IMR-90 (cell line): ENCODE data around the gene EGLN3. TPM values are rescaled to one million over a fixed set of nuclear protein-coding genes. Genes with fewer than 3 reads are reported as not detected.

ENCODE experiments used
- ATAC-seq: fragments of 200-7000 bp; cut with Tn5 transposase; 2 replicates; pipeline ENCODE4 v1.9.1; 2020; ENCODE audit warnings: low read depth, mild to moderate bottlenecking, moderate library complexity
- BruUV-seq: library from RNA; stranded (reverse); fragments of 400-500 nt; replicated peaks from 2 replicates; lab custom pipeline; 2021; lab: Mats Ljungman, UMichigan
- CTCF ChIA-PET: fragments of 300-600 bp; formaldehyde crosslinking; extraction: SDS; loops from one replicate; lab custom pipeline; 2021; ENCODE audit warnings: antibody characterized with exemption; lab: Yijun Ruan, JAX
- POLR2A ChIA-PET: fragments of 300-600 bp; sonication (Branson Sonifier 250); formaldehyde crosslinking; loops from one replicate; lab custom pipeline; 2022; ENCODE audit warnings: antibody characterized with exemption; ENCODE audit not compliant: unreplicated experiment; lab: Charles Lee
- DNase-seq: peaks from one replicate; pipeline ENCODE4 v3.0.0; 2013
- H2AFZ ChIP-seq: replicated peaks from 2 replicates; pipeline ENCODE3; 2013; ENCODE audit warnings: low read length, mild to moderate bottlenecking; ENCODE audit not compliant: poor library complexity
- H2AK5ac ChIP-seq: 2 replicates; pipeline ENCODE4 v1.6.1; 2013; ENCODE audit warnings: low read depth, low read length, inconsistent platforms
- H2AK9ac ChIP-seq: replicated peaks from 2 replicates; pipeline ENCODE3; 2013; ENCODE audit warnings: mild to moderate bottlenecking, low read depth, low read length, moderate library complexity; ENCODE audit not compliant: poor library complexity
- H2BK120ac ChIP-seq: 2 replicates; pipeline ENCODE4 v1.6.1; 2013; ENCODE audit warnings: low read depth, low read length, inconsistent platforms
- H2BK15ac ChIP-seq: 3 replicates; pipeline ENCODE4 v1.6.1; 2013; ENCODE audit warnings: low read depth, low read length, inconsistent platforms
- H2BK20ac ChIP-seq: 2 replicates; pipeline ENCODE4 v1.6.1; 2013; ENCODE audit warnings: low read depth, mild to moderate bottlenecking, inconsistent platforms, low read length, moderate library complexity
- H2BK5ac ChIP-seq: 2 replicates; pipeline ENCODE4 v1.6.1; 2013; ENCODE audit warnings: mild to moderate bottlenecking, low read depth, low read length, inconsistent platforms; ENCODE audit not compliant: poor library complexity, severe bottlenecking
- H3K14ac ChIP-seq: replicated peaks from 2 replicates; pipeline ENCODE4 v1.6.1; 2013; ENCODE audit warnings: low read depth, low read length, inconsistent platforms
- H3K18ac ChIP-seq: 2 replicates; pipeline ENCODE4 v1.6.1; 2013; ENCODE audit warnings: low read depth, low read length, control low read depth
- H3K23ac ChIP-seq: 2 replicates; pipeline ENCODE4 v1.6.1; 2013; ENCODE audit warnings: low read depth, low read length, inconsistent platforms
- H3K27ac ChIP-seq: 2 replicates; pipeline ENCODE4 v1.5.1; 2013; ENCODE audit warnings: mild to moderate bottlenecking, control low read depth, low read length; ENCODE audit not compliant: insufficient read depth
- H3K27me3 ChIP-seq: 2 replicates; pipeline ENCODE4 v1.6.1; 2013; ENCODE audit warnings: low read length; ENCODE audit not compliant: control insufficient read depth, insufficient read depth
- H3K36me3 ChIP-seq: 2 replicates; pipeline ENCODE4 v1.6.1; 2013; ENCODE audit warnings: low read length, mixed read lengths; ENCODE audit not compliant: control insufficient read depth, insufficient read depth
- H3K4ac ChIP-seq: 2 replicates; pipeline ENCODE4 v1.6.1; 2013; ENCODE audit warnings: low read depth, low read length, inconsistent platforms
- H3K4me1 ChIP-seq: 2 replicates; pipeline ENCODE4 v1.6.1; 2013; ENCODE audit warnings: low read length, mixed read lengths; ENCODE audit not compliant: control insufficient read depth, insufficient read depth
- H3K4me2 ChIP-seq: 2 replicates; pipeline ENCODE4 v1.6.1; 2013; ENCODE audit warnings: low read depth, mild to moderate bottlenecking, control low read depth, low read length, moderate library complexity
- H3K4me3 ChIP-seq: 2 replicates; pipeline ENCODE4 v1.5.1; 2013; ENCODE audit warnings: low read depth, mild to moderate bottlenecking, control low read depth, low read length, moderate library complexity; ENCODE audit not compliant: insufficient read depth
- H3K56ac ChIP-seq: 2 replicates; pipeline ENCODE4 v1.6.1; 2013; ENCODE audit warnings: low read length, inconsistent platforms; ENCODE audit not compliant: insufficient read depth; ENCODE audit errors: extremely low read depth
- H3K79me1 ChIP-seq, 2 experiments: 2 replicates each; pipeline ENCODE4 v1.6.1; 2013; ENCODE audit warnings: low read length in 2 of 2, inconsistent platforms in 1 of 2, low read depth in 1 of 2
- H3K9ac ChIP-seq: 2 replicates; pipeline ENCODE4 v1.6.1; 2013; ENCODE audit warnings: low read depth, low read length, control low read depth
- H3K9me1 ChIP-seq: 2 replicates; pipeline ENCODE4 v1.6.1; 2013; ENCODE audit warnings: low read length, inconsistent platforms; ENCODE audit not compliant: insufficient read depth
- H3K9me3 ChIP-seq: 2 replicates; pipeline ENCODE4 v1.6.1; 2013; ENCODE audit warnings: low read length; ENCODE audit not compliant: control insufficient read depth, insufficient read depth
- H4K20me1 ChIP-seq: 2 replicates; pipeline ENCODE4 v1.6.1; 2013; ENCODE audit warnings: low read length, inconsistent platforms; ENCODE audit not compliant: insufficient read depth
- H4K5ac ChIP-seq: 2 replicates; pipeline ENCODE4 v1.6.1; 2013; ENCODE audit warnings: mild to moderate bottlenecking, low read depth, low read length, control low read depth
- H4K8ac ChIP-seq, 2 experiments: 2 replicates each; pipeline ENCODE4 v1.6.1; 2013; ENCODE audit warnings: low read depth in 2 of 2, low read length in 2 of 2, control low read depth in 1 of 2, inconsistent platforms in 1 of 2
- H4K91ac ChIP-seq: 2 replicates; pipeline ENCODE4 v1.6.1; 2013; ENCODE audit warnings: low read depth, low read length, inconsistent platforms; ENCODE audit not compliant: insufficient read depth
- BHLHE40 ChIP-seq: fragments of 150-350 bp; IDR thresholded peaks from 2 replicates; pipeline ENCODE4 v1.6.1; 2016; ENCODE audit warnings: mild to moderate bottlenecking, low read depth, low read length
- FOS ChIP-seq: fragments of 150-350 bp; IDR thresholded peaks from 2 replicates; pipeline ENCODE4 v1.6.1; 2016; ENCODE audit warnings: low read depth, low read length
- MAFK ChIP-seq: IDR thresholded peaks from 2 replicates; pipeline ENCODE4 v1.6.1; 2012; ENCODE audit warnings: low read depth, low read length, improper control_type of control experiment
- RAD21 ChIP-seq: IDR thresholded peaks from 2 replicates; pipeline ENCODE4 v1.6.1; 2012; ENCODE audit warnings: low read length, improper control_type of control experiment
- SMC3 ChIP-seq: fragments of 150-350 bp; IDR thresholded peaks from 2 replicates; pipeline ENCODE4 v1.6.1; 2016; ENCODE audit warnings: low read depth, mild to moderate bottlenecking, antibody characterized with exemption, low read length, moderate library complexity
- WGBS, 2 experiments: methylation state at CpG; one replicate each; pipeline versions ENCODE4 v1.1.5 to v1.1.7; 2013; ENCODE audit warnings: missing lambda C conversion rate in 2 of 2; ENCODE audit not compliant: insufficient read length in 1 of 2; ENCODE audit errors: extremely low coverage in 2 of 2; 5-methylcytosine and 5-hydroxymethylcytosine counted together
- dilution Hi-C: fragments of 300-500 bp; cut with HindIII; formaldehyde crosslinking; loops from one replicate; pipeline ENCODE4 v1.14.3; 2018; ENCODE audit warnings: low sequenced_read_pairs; ENCODE audit not compliant: unreplicated experiment
- in situ Hi-C: fragments of 300-500 bp; cut with MboI; formaldehyde crosslinking; loops from 3 replicates; pipeline ENCODE4 v1.14.3; 2019; ENCODE audit warnings: low sequenced_read_pairs, inconsistent platforms, mixed read lengths
- intact Hi-C: fragments of 100-400 bp; cut with micrococcal nuclease; formaldehyde crosslinking; loops from 2 replicates; pipeline ENCODE4 v1.10.0; 2022
- polyA plus RNA-seq, 3 experiments: library from polyadenylated mRNA; depleted of rRNA; stranded (reverse); fragments of >200 nt; gene quantifications; 2 replicates each; pipeline ENCODE4 v1.2.3, GENCODE V29; 2012; ENCODE audit warnings: low replicate concordance in 1 of 3
- total RNA-seq: library from RNA; depleted of rRNA; stranded (reverse); fragments of >200 nt; gene quantifications from 2 replicates; pipeline ENCODE4 v1.2.3, GENCODE V29; 2012

Gene EGLN3
- total and polyA plus RNA-seq, 2 of the 4 experiments (the other 2 are of a cell fraction), result under 0.01 to 0.03 TPM

- ChIA-PET CTCF (interaction anchor here (1.5 kb wide), 1 partner anchor 11 kb away, joined by 5 read pairs; no protein-coding TSS in a partner anchor), POLR2A (no interaction called here)
- intact Hi-C loops, result no loop called here
Observed at GRCh38 chr14:33957993-33958392, 7.1 kb upstream of the EGLN3 start.

More at GRCh38 chr14:33957993-33958392, 7.1 kb upstream of the EGLN3 start:
- Histone ChIP-seq H2BK5ac (no peak overlapping the region), H3K9me3 (no peaks in the 10 kb centered on the region; the same call in 1 of the 2 replicates), H3K4me1 (no peaks in the 10 kb centered on the region), H3K18ac (no peak overlapping the region), H3K4me3 (no peak overlapping the region), H2BK15ac (no peak overlapping the region), H2AFZ (no peak overlapping the region), H2AK5ac (no peak overlapping the region), H4K20me1 (no peaks in the 10 kb centered on the region), H2BK120ac (no peak overlapping the region), H3K4ac (no peak overlapping the region), H3K4me2 (no peak overlapping the region), H4K8ac (no peak overlapping the region), H3K27me3 (peaks cover 2% of the 10 kb centered on the region), H3K79me1 (no peaks in the 10 kb centered on the region), H4K91ac (no peak overlapping the region), H4K5ac (no peak overlapping the region), H3K14ac (no peak overlapping the region), H3K9ac (no peak overlapping the region), H3K9me1 (no peaks in the 10 kb centered on the region), H3K23ac (no peak overlapping the region), H3K56ac (no peak overlapping the region), H2AK9ac (no peak overlapping the region), H3K27ac (no peak overlapping the region), H2BK20ac (no peak overlapping the region), H3K36me3 (no peaks in the 10 kb centered on the region)
- no TSS peak for BruUV-seq
- ATAC-seq (no peak), DNase-seq (no peak)
- in situ Hi-C loops, result no loop called here
- WGBS, 2 experiments, result 50% methylated on average over 1 of the region's 3 CpGs; no CpG with 5 or more reads in 1 of the 2 experiments
- dilution Hi-C loops, result no loop called here
- TF ChIP-seq MAFK (peak; percentile 33; the same call in 1 of the 2 replicates), BHLHE40 (no peak), RAD21 (no peak), SMC3 (no peak), FOS (no peak)
